ENCODE results near the gene SCN2A.

The SCN2A gene

DNA sequence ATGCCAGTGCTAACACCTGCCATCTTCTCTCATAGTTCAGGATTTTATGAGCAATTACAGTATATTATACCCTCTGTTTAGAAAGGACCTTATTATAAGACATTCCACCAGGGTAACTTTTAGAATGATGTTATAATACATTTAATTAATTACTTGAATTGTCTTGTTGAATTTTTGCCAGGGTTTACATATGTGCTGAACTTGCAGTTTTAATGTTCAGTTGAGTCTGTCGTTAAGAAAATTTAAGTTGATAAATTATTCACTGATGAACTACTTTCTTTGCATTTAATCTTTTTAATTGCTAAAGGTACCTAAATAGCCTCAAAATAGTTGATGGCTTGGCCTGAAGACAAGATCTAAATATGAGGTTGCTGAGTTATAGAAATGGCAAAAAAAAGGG, 68.1 kb downstream of the SCN2A start:
- no peaks in the 10 kb centered on the region for H3K27me3 ChIP-seq (ENCODE audit: low read length)

DNA sequence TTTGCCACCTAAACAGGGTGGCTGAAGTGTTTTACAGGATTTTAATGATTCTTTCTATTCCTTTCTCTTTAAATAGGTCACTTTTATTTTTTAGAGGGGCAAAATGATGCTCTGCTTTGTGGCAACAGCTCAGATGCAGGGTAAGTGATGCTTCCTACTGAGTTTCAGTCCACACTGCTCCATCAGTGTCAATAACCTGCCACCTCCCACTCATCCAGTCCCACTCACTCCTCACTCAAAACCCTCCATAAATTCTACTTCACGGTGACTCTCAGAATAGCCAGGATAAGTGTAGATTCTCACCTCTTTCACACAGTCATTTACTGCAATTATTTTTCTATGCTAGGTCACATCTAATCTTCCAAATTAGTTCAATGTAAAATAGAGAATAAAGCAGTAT, 72.7 kb downstream of the SCN2A start:
- Histone ChIP-seq H2AFZ (ENCODE audit: low read depth, low read length, severe bottlenecking) (no peak overlapping the region), H3K9ac (ENCODE audit: low read length) (no peak overlapping the region), H3K4me3 (ENCODE audit: insufficient read depth, low read length, poor library complexity, severe bottlenecking) (no peak overlapping the region), H3K36me3 (ENCODE audit: low read length) (no peaks in the 10 kb centered on the region), H3K27me3 (ENCODE audit: low read length) (no peaks in the 10 kb centered on the region), H3K79me2 (ENCODE audit: insufficient read depth, low read length) (no peaks in the 10 kb centered on the region), H3K27ac (ENCODE audit: low read depth, low read length) (no peak overlapping the region), H3K9me2 (replicated peaks; ENCODE audit: insufficient read depth, low read length) (no peaks in the 10 kb centered on the region), H3K9me3 (ENCODE audit: insufficient read depth, low read length) (no peaks in the 10 kb centered on the region), H3F3A (ENCODE audit: insufficient read depth) (no peaks in the 10 kb centered on the region), H3K4me2 (ENCODE audit: low read depth, low read length, poor library complexity, severe bottlenecking) (no peak overlapping the region), H4K20me1 (ENCODE audit: low read depth, low read length) (no peaks in the 10 kb centered on the region)
- TF ChIP-seq EZH2phosphoT487 (conservative IDR thresholded peaks at IDR 0.05; ENCODE audit: low read length) (no peak), CTCF (IDR thresholded peaks at IDR 0.05; ENCODE audit: insufficient read depth, low read length, poor library complexity, severe bottlenecking) (no peak)

More for the DNA sequence above, 68.1 kb downstream of the SCN2A start:
- Histone ChIP-seq H3F3A (ENCODE audit: insufficient read depth) (no peaks in the 10 kb centered on the region), H3K79me2 (ENCODE audit: insufficient read depth, low read length) (no peaks in the 10 kb centered on the region), H4K20me1 (ENCODE audit: low read depth, low read length) (no peaks in the 10 kb centered on the region), H2AFZ (ENCODE audit: low read depth, low read length, severe bottlenecking) (no peak overlapping the region), H3K9me3 (ENCODE audit: insufficient read depth, low read length) (no peaks in the 10 kb centered on the region), H3K27ac (ENCODE audit: low read depth, low read length) (no peak overlapping the region), H3K36me3 (ENCODE audit: low read length) (no peaks in the 10 kb centered on the region), H3K4me3 (ENCODE audit: insufficient read depth, low read length, poor library complexity, severe bottlenecking) (no peak overlapping the region), H3K9me2 (replicated peaks; ENCODE audit: insufficient read depth, low read length) (no peaks in the 10 kb centered on the region), H3K9ac (ENCODE audit: low read length) (no peak overlapping the region), H3K4me2 (ENCODE audit: low read depth, low read length, poor library complexity, severe bottlenecking) (no peak overlapping the region)
- TF ChIP-seq EZH2phosphoT487 (conservative IDR thresholded peaks at IDR 0.05; ENCODE audit: low read length) (no peak), CTCF (IDR thresholded peaks at IDR 0.05; ENCODE audit: insufficient read depth, low read length, poor library complexity, severe bottlenecking) (no peak)

DNA sequence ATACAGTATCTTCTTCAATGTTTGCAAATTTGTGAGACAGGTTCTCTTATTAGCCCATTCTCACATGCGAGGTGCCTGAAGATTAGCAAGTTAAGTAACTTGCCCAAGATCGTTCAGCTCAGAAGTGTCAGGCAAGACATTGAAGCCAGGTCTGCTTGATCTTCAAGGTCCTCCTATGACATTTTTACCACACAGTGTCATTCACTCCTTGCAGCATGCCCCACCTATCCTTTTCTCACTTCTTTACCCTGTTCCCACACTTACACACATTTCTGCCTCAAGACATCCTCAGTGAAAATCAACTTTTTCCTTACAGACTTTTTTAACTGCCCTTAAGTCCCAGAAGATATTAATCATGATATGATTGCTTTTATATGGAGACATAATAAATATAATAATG, 73.8 kb downstream of the SCN2A start:
- Histone ChIP-seq H2AFZ (ENCODE audit: low read depth, low read length, severe bottlenecking) (no peak overlapping the region), H4K20me1 (ENCODE audit: low read depth, low read length) (no peaks in the 10 kb centered on the region), H3K4me2 (ENCODE audit: low read depth, low read length, poor library complexity, severe bottlenecking) (no peak overlapping the region), H3K36me3 (ENCODE audit: low read length) (no peaks in the 10 kb centered on the region), H3K4me3 (ENCODE audit: insufficient read depth, low read length, poor library complexity, severe bottlenecking) (no peak overlapping the region), H3K27me3 (ENCODE audit: low read length) (no peaks in the 10 kb centered on the region), H3F3A (ENCODE audit: insufficient read depth) (no peaks in the 10 kb centered on the region), H3K9ac (ENCODE audit: low read length) (no peak overlapping the region), H3K27ac (ENCODE audit: low read depth, low read length) (no peak overlapping the region), H3K79me2 (ENCODE audit: insufficient read depth, low read length) (no peaks in the 10 kb centered on the region), H3K9me3 (ENCODE audit: insufficient read depth, low read length) (no peaks in the 10 kb centered on the region), H3K9me2 (replicated peaks; ENCODE audit: insufficient read depth, low read length) (no peaks in the 10 kb centered on the region)
- no peak for TF ChIP-seq CTCF (IDR thresholded peaks at IDR 0.05; ENCODE audit: insufficient read depth, low read length, poor library complexity, severe bottlenecking)
- no peak for TF ChIP-seq EZH2phosphoT487 (conservative IDR thresholded peaks at IDR 0.05; ENCODE audit: low read length)

Measured in SU-DHL-6 (cell line).